RWPE2 (cell line): Measurements from ENCODE around the gene IRF6.

Source experiments
- ATAC-seq: fragments of 200-7000 bp; cut with Tn5 transposase; 3 replicates; pipeline ENCODE4 v1.9.1; 2021; ENCODE audit warnings: low read depth
- DNase-seq: peaks from one replicate; pipeline ENCODE4 v3.0.0-alpha.2; 2020; ENCODE audit warnings: low spot score
- H3K27ac ChIP-seq: fragments of 450-650 bp; 2 replicates; pipeline ENCODE4 v1.5.1; 2017; ENCODE audit warnings: mild to moderate bottlenecking; ENCODE audit not compliant: poor library complexity, severe bottlenecking
- H3K27me3 ChIP-seq: fragments of 250-450 bp; sonication (Bioruptor Pico); 2 replicates; pipeline ENCODE4 v1.5.1; 2021; ENCODE audit warnings: mild to moderate bottlenecking, moderate library complexity; ENCODE audit not compliant: insufficient read depth, poor library complexity, severe bottlenecking
- H3K36me3 ChIP-seq: fragments of 250-450 bp; sonication (Bioruptor Pico); 2 replicates; pipeline ENCODE4 v1.5.1; 2020; ENCODE audit warnings: low read depth, mild to moderate bottlenecking, moderate library complexity
- H3K4me1 ChIP-seq: fragments of 250-450 bp; sonication (Bioruptor Pico); 2 replicates; pipeline ENCODE4 v1.5.1; 2021; ENCODE audit warnings: mild to moderate bottlenecking, moderate library complexity; ENCODE audit not compliant: insufficient read depth, poor library complexity, severe bottlenecking
- H3K4me3 ChIP-seq: fragments of 250-450 bp; sonication (Bioruptor Pico); 2 replicates; pipeline ENCODE4 v1.5.1; 2021; ENCODE audit warnings: mild to moderate bottlenecking, moderate library complexity; ENCODE audit not compliant: severe bottlenecking
- H3K9me3 ChIP-seq: fragments of 250-450 bp; sonication (Bioruptor Pico); 2 replicates; pipeline ENCODE4 v1.5.1; 2021; ENCODE audit warnings: mild to moderate bottlenecking, moderate library complexity; ENCODE audit not compliant: severe bottlenecking
- TF ChIP-seq, protein P1 (sequence below): fragments of 450-650 bp; IDR thresholded peaks from one replicate; pipeline ENCODE4 v1.5.1; 2017; ENCODE audit warnings: mild to moderate bottlenecking, moderate library complexity; ENCODE audit not compliant: poor library complexity, severe bottlenecking

The IRF6 gene

DNA sequence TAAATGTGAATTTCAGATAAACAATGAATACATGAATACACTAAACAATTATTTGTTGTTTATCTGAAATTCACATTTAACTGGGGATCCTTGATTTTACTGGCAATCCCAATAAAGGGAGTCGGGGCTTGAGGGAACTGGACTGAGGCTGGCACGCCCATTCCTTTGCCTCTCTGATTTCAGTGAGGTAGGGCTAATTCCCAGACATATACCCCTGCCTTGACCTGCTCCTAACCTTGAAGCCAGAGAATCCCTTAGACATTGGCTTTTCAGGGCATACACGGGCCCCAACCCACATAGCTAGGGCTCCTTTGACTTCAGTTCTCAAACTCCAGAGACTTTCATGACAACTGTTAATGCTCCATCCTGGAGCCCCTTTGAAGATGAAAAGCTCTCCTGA, 11.0 kb upstream of the IRF6 start:
- ATAC-seq (no peak), DNase-seq (no peak)
- TF ChIP-seq, protein P1, sequence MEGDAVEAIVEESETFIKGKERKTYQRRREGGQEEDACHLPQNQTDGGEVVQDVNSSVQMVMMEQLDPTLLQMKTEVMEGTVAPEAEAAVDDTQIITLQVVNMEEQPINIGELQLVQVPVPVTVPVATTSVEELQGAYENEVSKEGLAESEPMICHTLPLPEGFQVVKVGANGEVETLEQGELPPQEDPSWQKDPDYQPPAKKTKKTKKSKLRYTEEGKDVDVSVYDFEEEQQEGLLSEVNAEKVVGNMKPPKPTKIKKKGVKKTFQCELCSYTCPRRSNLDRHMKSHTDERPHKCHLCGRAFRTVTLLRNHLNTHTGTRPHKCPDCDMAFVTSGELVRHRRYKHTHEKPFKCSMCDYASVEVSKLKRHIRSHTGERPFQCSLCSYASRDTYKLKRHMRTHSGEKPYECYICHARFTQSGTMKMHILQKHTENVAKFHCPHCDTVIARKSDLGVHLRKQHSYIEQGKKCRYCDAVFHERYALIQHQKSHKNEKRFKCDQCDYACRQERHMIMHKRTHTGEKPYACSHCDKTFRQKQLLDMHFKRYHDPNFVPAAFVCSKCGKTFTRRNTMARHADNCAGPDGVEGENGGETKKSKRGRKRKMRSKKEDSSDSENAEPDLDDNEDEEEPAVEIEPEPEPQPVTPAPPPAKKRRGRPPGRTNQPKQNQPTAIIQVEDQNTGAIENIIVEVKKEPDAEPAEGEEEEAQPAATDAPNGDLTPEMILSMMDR, result no peak
- no peaks in the 10 kb centered on the region for H3K27me3 ChIP-seq
- no peak overlapping the region for H3K4me3 ChIP-seq
- no peaks in the 10 kb centered on the region for H3K9me3 ChIP-seq
- peak overlapping the region; percentile 96 for H3K27ac ChIP-seq
- peaks cover 22% of the 10 kb centered on the region for H3K4me1 ChIP-seq
- no peaks in the 10 kb centered on the region for H3K36me3 ChIP-seq

- Histone ChIP-seq H3K27ac (peak overlapping the region; percentile 96), H3K27me3 (no peaks in the 10 kb centered on the region), H3K4me1 (peaks cover 22% of the 10 kb centered on the region), H3K4me3 (no peak overlapping the region), H3K36me3 (no peaks in the 10 kb centered on the region), H3K9me3 (no peaks in the 10 kb centered on the region)
- DNase-seq, result peak; percentile 93
- TF ChIP-seq, protein P1, result no peak
- ATAC-seq, result peak; percentile 84
Measured at GRCh38 chr1:209815931-209816341, 10.0 kb upstream of the IRF6 start.

GRCh38 chr1:209815490-209815889, 9.5 kb upstream of the IRF6 start:
- ATAC-seq, result no peak
- Histone ChIP-seq H3K27ac (peak overlapping the region; percentile 96), H3K27me3 (no peaks in the 10 kb centered on the region), H3K36me3 (no peaks in the 10 kb centered on the region), H3K4me3 (no peak overlapping the region), H3K9me3 (no peaks in the 10 kb centered on the region), H3K4me1 (peaks cover 22% of the 10 kb centered on the region)
- DNase-seq, result no peak
- TF ChIP-seq, protein P1, result no peak

DNA sequence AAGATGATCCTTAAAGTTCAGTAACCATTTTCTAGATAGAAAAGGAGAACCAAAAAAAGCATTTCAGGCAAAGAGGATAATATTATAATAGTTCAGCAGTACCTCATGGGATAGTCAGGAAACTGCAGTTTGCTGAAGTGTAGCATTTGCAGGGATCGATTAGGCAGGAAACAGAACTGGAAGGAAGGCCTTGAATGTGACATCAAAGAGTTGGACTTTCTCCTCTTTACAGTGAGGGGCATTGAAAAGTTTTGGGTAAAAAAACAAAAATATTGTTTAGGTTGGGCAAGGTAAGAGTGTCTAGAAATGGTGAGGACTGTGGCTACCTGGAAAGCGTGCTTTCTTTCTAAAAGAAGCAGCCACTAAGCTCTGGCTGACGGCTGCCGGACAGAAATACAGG, 8.0 kb upstream of the IRF6 start:
- Histone ChIP-seq H3K4me3 (no peak overlapping the region), H3K4me1 (peaks cover 34% of the 10 kb centered on the region), H3K36me3 (no peaks in the 10 kb centered on the region), H3K9me3 (no peaks in the 10 kb centered on the region), H3K27ac (no peak overlapping the region), H3K27me3 (no peaks in the 10 kb centered on the region)
- TF ChIP-seq, protein P1, result no peak
- DNase-seq (no peak), ATAC-seq (no peak)

DNA sequence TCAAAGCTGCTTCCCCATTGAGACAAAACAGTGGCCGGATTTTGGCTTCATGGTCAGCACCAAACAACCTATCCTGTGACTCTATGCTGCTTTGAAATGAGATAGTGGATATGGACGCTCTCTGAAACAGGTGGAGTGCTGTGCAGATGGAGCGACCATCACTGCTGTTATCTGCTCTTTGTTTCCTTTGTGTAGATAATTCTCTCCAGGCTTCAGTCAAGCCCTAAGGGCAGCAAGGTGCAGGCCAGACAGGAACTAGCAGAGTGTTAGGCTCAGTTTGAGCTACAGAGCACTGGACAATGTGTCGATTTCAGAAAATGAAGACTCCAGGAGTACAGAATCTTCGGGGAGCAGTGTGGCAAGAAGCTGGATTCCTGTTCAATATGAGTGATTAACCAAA, 4.8 kb upstream of the IRF6 start:
- no peak for ATAC-seq
- TF ChIP-seq, protein P1, result no peak
- Histone ChIP-seq H3K4me1 (peaks cover 39% of the 10 kb centered on the region), H3K4me3 (no peak overlapping the region), H3K36me3 (no peaks in the 10 kb centered on the region), H3K27ac (no peak overlapping the region), H3K27me3 (no peaks in the 10 kb centered on the region), H3K9me3 (no peaks in the 10 kb centered on the region)
- DNase-seq, result no peak
